NCI-H526 (cell line): ENCODE results near the gene APBA1.
A peak's percentile ranks its signal among the peaks of the same experiment; 100 is the strongest.

Source experiments
- DNase-seq, 2 experiments: peaks; one replicate each; lab custom pipeline; 2025; lab: John Stamatoyannopoulos, UW

APBA1 gene

DNA sequence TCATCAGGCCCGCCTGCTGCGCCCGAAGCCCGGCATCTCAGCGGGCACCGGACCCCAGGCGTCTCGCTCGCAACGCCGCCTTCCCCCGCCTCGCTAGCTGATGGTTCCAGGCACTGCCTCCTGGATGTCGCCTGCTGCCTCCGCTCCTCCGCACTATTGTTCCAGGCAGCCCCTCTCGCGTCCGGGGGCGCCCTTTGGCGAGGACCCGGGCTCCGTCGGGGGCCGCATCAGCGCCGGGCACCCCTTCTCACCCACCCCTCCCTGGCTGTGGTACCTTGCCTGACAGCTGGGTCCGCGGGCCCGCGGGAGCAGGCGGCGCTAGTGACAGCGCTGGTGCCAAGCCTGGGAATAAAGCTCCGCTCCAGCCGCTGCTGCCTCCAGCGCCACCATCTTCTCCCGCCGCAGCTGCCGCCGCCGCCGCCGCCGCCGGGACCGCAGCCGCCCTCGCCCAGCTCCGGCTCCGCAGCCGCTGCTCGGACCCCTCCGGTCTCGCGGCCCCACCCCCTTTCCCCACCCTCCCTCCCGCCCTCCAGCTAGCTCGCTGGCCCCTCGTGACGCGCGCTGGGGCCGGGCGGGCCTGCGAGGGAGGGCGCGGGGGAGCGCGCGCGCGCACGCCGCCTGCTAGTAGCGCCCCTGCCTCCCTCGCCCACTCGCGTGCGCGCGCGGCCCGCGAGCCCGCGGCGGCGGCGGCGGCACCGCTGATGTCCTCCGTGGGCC lies at the start of gene APBA1:
TSS of gene APBA1 (minus strand) at position 493 of the 717 bp plus-strand sequence.
- peak in 1 of 2 experiments; percentile 71 for DNase-seq

- DNase-seq: no peak
These were observed 47.8 kb upstream of the APBA1 start for GRCh38 chr9:69719983-69720382.

GRCh38 chr9:69719367-69719766 lies 47.2 kb upstream of the APBA1 start:
- no peak for DNase-seq

- no peak for DNase-seq
These were observed 46.0 kb upstream of the APBA1 start for GRCh38 chr9:69718218-69718617.

- DNase-seq: no peak
These were observed 43.7 kb upstream of the APBA1 start for GRCh38 chr9:69715825-69716224.

DNA sequence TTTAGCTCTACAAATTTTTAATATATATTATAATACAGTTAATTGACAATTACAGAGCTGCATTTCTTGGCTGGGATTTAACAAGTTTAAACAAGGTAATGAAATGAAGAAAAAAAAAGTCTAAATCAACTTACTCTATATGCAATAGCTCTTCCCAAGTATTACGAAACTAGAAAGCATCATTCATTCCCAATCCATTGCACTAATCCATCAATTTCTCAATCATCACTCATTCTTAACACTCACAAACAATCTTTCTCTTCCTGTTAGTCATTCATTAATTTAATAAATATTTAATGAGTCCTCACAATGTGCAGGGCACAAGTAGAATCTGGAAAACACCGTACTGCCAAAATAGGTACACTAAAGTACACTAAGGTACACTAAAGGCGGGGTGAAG lies 42.9 kb upstream of the APBA1 start:
- DNase-seq: no peak

DNA sequence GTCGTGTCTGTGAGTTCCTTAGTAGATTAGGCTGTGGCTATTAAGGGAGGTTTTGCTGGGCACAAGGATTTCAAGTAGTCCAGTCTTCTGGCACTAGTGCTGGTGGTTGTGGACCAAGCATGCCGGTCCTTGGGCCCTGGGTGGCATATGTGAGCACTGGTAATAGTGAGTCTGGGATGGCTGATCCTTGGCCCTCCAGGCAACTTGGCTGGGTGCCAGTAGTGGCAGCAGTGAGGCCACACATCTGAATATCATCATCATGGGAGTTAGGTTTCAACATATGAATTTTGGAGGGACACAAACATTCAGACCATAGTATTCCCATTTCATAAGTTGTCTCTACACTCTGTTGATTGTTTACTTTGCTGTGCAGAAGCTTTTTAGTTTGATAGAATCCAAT lies 25.3 kb upstream of the APBA1 start:
- DNase-seq: no peak

GRCh38 chr9:69696802-69697201 lies 24.6 kb upstream of the APBA1 start:
- no peak for DNase-seq

DNA sequence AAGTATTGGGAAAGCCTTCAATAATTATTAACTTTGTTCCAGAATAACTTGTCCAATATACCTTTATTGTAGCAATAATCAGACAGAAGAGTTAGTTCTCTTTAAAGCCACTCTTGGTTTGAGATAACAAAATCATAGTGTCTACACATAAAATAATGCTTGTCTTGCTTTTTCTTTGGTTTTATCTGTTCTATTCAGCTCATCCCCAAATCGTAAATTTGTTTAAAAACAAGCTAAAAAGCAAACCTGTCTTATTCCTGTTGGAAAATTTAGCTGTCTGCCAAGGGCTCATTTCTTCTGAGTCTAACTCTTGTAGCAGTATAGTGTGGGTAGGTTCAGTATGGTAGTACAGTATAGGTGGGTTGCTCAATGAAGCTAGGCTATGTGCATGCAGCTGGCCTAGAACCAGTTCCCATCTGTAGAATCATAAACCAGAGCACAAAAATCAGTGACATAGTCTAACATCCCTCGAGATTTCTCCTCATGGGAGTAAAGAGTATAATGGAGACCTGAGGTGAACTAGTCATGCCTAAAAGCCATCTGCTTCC lies 17.9 kb upstream of the APBA1 start:
- no peak for DNase-seq

DNA sequence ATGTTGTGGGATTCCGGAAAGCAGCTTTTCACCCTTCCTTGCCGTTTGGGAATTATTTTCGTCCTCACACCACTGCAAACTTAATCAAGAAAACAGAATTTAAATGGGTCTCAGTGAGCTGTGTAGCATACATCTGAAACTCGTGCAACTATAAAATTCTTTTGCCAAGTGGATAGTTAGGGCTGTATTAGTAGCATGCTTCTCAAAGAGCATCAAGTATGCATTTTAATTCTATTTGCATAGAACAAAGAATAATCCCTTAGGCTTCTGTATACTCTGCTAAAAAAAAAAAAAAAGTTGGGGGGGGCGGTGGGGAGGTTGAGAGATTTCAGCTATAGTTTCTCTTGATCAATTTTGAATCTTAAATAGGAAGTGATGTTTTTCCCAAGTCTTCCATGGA lies 11.8 kb upstream of the APBA1 start:
- no peak for DNase-seq

- DNase-seq: no peak
These were observed 6.8 kb upstream of the APBA1 start for GRCh38 chr9:69678843-69679538.

GRCh38 chr9:69677931-69678330 lies 5.8 kb upstream of the APBA1 start:
- no peak for DNase-seq

- no peak for DNase-seq
These were observed 3.4 kb upstream of the APBA1 start for GRCh38 chr9:69675563-69675962.

DNA sequence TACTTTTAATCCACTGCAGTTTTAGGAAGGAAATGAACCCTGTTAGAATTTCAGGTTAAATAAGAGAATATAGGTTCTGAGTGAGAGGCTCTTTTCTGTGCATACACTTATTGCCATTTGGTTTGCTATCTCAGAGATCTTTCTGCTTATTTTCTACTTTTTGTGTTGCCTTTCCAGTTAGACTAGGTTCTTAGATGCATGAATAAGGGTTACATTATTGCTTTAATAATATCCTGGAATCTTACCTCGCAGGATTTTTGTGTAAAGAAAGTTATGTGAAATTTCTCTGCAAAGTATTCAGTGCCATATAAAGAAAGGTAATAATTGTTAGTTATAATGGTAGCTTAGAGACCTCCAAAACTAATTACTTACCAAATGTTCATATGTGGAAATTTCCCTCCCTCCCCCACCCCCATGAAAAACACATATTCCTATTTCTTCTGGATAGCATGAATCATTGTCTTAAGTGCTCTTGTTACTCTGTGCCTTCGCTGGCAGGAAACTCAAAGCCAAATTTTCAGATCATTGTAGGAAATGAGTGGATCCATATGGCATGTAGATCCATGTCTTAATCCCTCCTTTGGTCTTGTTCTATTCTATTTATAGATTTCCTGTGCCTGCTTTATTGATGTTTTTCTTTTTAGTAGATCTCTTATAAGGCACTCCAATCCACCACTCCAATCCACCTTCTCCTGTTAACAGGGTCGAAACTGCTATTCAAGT lies 2.7 kb upstream of the APBA1 start:
- DNase-seq: no peak

- DNase-seq: peak in 1 of 2 experiments; percentile 11
These were observed 2.0 kb upstream of the APBA1 start for GRCh38 chr9:69674112-69674685.

- no peak for DNase-seq
These were observed 1.1 kb upstream of the APBA1 start for GRCh38 chr9:69673311-69673640.

GRCh38 chr9:69672596-69673310 lies 582 bp upstream of the APBA1 start:
- peak; percentile 74 to 89 for DNase-seq

DNA sequence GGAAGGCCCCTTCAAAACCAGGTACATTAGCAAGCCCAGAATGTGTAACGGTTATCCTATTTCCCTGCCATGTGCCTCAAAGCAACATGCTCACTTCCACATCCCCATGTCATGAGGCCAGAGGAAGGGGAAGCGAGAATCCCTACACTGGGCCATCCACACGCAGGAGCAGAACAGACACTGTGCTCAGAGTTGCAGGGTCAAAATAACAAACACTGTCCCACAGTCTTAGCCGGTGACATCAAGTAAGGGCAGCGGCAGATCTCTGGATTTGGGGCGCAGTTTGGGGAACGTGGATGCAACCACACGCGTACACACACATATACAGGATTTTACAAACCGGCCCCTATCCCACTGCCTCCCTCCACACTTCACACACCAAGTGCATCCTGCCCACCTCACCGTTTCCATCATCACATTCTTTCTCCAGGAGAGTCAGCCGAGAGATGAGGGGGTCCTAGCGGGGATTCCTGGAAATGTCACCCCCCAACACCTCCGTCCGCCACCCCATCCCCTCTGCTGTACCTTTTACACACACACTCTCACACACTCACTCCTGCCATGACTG lies 776 bp downstream of the APBA1 start:
- DNase-seq: no peak

- no peak for DNase-seq
These were observed 4.9 kb downstream of the APBA1 start for GRCh38 chr9:69667306-69667705.

GRCh38 chr9:69660304-69660703 lies 11.9 kb downstream of the APBA1 start:
- DNase-seq: no peak

DNA sequence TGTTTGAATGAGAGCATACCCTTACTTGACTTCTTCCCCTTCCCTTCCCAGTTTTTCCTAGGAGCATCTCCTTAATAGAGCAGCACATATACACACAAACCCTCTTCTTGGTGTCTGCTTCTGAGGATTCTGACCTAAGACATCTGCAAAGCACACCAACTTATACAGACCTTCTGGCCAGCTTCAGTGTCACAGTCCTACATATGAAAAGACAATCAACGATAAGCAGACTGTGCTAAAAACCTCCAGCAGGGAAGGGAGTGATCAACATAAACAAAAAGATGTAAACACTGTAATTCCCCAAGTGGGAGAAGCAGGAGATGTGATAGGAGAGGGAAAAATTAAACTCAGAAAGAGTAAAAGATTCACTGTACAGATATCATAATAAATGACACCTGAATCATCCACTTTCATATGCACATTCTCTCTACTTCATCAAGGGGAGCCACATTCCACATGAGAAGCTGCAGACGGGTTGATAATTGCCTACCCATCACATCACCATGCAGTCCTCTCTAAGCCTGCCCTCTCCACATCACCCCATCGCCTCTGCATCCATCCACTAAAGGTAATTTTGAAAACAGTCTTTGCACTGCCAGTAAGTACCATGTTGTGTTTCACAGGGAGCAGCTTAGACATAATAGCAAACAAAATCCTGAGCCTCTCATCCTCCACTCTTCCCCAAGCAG lies 13.0 kb downstream of the APBA1 start:
- no peak for DNase-seq
